IMR-90 (cell line): ENCODE data around the gene SMOC1. TPM values are rescaled to one million over a fixed set of nuclear protein-coding genes. Genes with fewer than 3 reads are reported as not detected.

ENCODE experiments used
- ATAC-seq: fragments of 200-7000 bp; cut with Tn5 transposase; 2 replicates; pipeline ENCODE4 v1.9.1; 2020; ENCODE audit warnings: low read depth, mild to moderate bottlenecking, moderate library complexity
- BruUV-seq: library from RNA; stranded (reverse); fragments of 400-500 nt; replicated peaks from 2 replicates; lab custom pipeline; 2021; lab: Mats Ljungman, UMichigan
- CTCF ChIA-PET: fragments of 300-600 bp; formaldehyde crosslinking; extraction: SDS; loops from one replicate; lab custom pipeline; 2021; ENCODE audit warnings: antibody characterized with exemption; lab: Yijun Ruan, JAX
- POLR2A ChIA-PET: fragments of 300-600 bp; sonication (Branson Sonifier 250); formaldehyde crosslinking; loops from one replicate; lab custom pipeline; 2022; ENCODE audit warnings: antibody characterized with exemption; ENCODE audit not compliant: unreplicated experiment; lab: Charles Lee
- DNase-seq: peaks from one replicate; pipeline ENCODE4 v3.0.0; 2013
- H2AFZ ChIP-seq: replicated peaks from 2 replicates; pipeline ENCODE3; 2013; ENCODE audit warnings: low read length, mild to moderate bottlenecking; ENCODE audit not compliant: poor library complexity
- H2AK5ac ChIP-seq: 2 replicates; pipeline ENCODE4 v1.6.1; 2013; ENCODE audit warnings: low read depth, low read length, inconsistent platforms
- H2AK9ac ChIP-seq: replicated peaks from 2 replicates; pipeline ENCODE3; 2013; ENCODE audit warnings: mild to moderate bottlenecking, low read depth, low read length, moderate library complexity; ENCODE audit not compliant: poor library complexity
- H2BK120ac ChIP-seq: 2 replicates; pipeline ENCODE4 v1.6.1; 2013; ENCODE audit warnings: low read depth, low read length, inconsistent platforms
- H2BK15ac ChIP-seq: 3 replicates; pipeline ENCODE4 v1.6.1; 2013; ENCODE audit warnings: low read depth, low read length, inconsistent platforms
- H2BK20ac ChIP-seq: 2 replicates; pipeline ENCODE4 v1.6.1; 2013; ENCODE audit warnings: low read depth, mild to moderate bottlenecking, inconsistent platforms, low read length, moderate library complexity
- H2BK5ac ChIP-seq: 2 replicates; pipeline ENCODE4 v1.6.1; 2013; ENCODE audit warnings: mild to moderate bottlenecking, low read depth, low read length, inconsistent platforms; ENCODE audit not compliant: poor library complexity, severe bottlenecking
- H3K14ac ChIP-seq: replicated peaks from 2 replicates; pipeline ENCODE4 v1.6.1; 2013; ENCODE audit warnings: low read depth, low read length, inconsistent platforms
- H3K18ac ChIP-seq: 2 replicates; pipeline ENCODE4 v1.6.1; 2013; ENCODE audit warnings: low read depth, low read length, control low read depth
- H3K23ac ChIP-seq: 2 replicates; pipeline ENCODE4 v1.6.1; 2013; ENCODE audit warnings: low read depth, low read length, inconsistent platforms
- H3K27ac ChIP-seq: 2 replicates; pipeline ENCODE4 v1.5.1; 2013; ENCODE audit warnings: mild to moderate bottlenecking, control low read depth, low read length; ENCODE audit not compliant: insufficient read depth
- H3K27me3 ChIP-seq: 2 replicates; pipeline ENCODE4 v1.6.1; 2013; ENCODE audit warnings: low read length; ENCODE audit not compliant: control insufficient read depth, insufficient read depth
- H3K36me3 ChIP-seq: 2 replicates; pipeline ENCODE4 v1.6.1; 2013; ENCODE audit warnings: low read length, mixed read lengths; ENCODE audit not compliant: control insufficient read depth, insufficient read depth
- H3K4ac ChIP-seq: 2 replicates; pipeline ENCODE4 v1.6.1; 2013; ENCODE audit warnings: low read depth, low read length, inconsistent platforms
- H3K4me1 ChIP-seq: 2 replicates; pipeline ENCODE4 v1.6.1; 2013; ENCODE audit warnings: low read length, mixed read lengths; ENCODE audit not compliant: control insufficient read depth, insufficient read depth
- H3K4me2 ChIP-seq: 2 replicates; pipeline ENCODE4 v1.6.1; 2013; ENCODE audit warnings: low read depth, mild to moderate bottlenecking, control low read depth, low read length, moderate library complexity
- H3K4me3 ChIP-seq: 2 replicates; pipeline ENCODE4 v1.5.1; 2013; ENCODE audit warnings: low read depth, mild to moderate bottlenecking, control low read depth, low read length, moderate library complexity; ENCODE audit not compliant: insufficient read depth
- H3K56ac ChIP-seq: 2 replicates; pipeline ENCODE4 v1.6.1; 2013; ENCODE audit warnings: low read length, inconsistent platforms; ENCODE audit not compliant: insufficient read depth; ENCODE audit errors: extremely low read depth
- H3K79me1 ChIP-seq, 2 experiments: 2 replicates each; pipeline ENCODE4 v1.6.1; 2013; ENCODE audit warnings: low read length in 2 of 2, inconsistent platforms in 1 of 2, low read depth in 1 of 2
- H3K9ac ChIP-seq: 2 replicates; pipeline ENCODE4 v1.6.1; 2013; ENCODE audit warnings: low read depth, low read length, control low read depth
- H3K9me1 ChIP-seq: 2 replicates; pipeline ENCODE4 v1.6.1; 2013; ENCODE audit warnings: low read length, inconsistent platforms; ENCODE audit not compliant: insufficient read depth
- H3K9me3 ChIP-seq: 2 replicates; pipeline ENCODE4 v1.6.1; 2013; ENCODE audit warnings: low read length; ENCODE audit not compliant: control insufficient read depth, insufficient read depth
- H4K20me1 ChIP-seq: 2 replicates; pipeline ENCODE4 v1.6.1; 2013; ENCODE audit warnings: low read length, inconsistent platforms; ENCODE audit not compliant: insufficient read depth
- H4K5ac ChIP-seq: 2 replicates; pipeline ENCODE4 v1.6.1; 2013; ENCODE audit warnings: mild to moderate bottlenecking, low read depth, low read length, control low read depth
- H4K8ac ChIP-seq, 2 experiments: 2 replicates each; pipeline ENCODE4 v1.6.1; 2013; ENCODE audit warnings: low read depth in 2 of 2, low read length in 2 of 2, control low read depth in 1 of 2, inconsistent platforms in 1 of 2
- H4K91ac ChIP-seq: 2 replicates; pipeline ENCODE4 v1.6.1; 2013; ENCODE audit warnings: low read depth, low read length, inconsistent platforms; ENCODE audit not compliant: insufficient read depth
- BHLHE40 ChIP-seq: fragments of 150-350 bp; IDR thresholded peaks from 2 replicates; pipeline ENCODE4 v1.6.1; 2016; ENCODE audit warnings: mild to moderate bottlenecking, low read depth, low read length
- CEBPB ChIP-seq: IDR thresholded peaks from 2 replicates; pipeline ENCODE4 v1.6.1; 2012; ENCODE audit warnings: low read depth, low read length, improper control_type of control experiment
- CHD1 ChIP-seq: IDR thresholded peaks from 2 replicates; pipeline ENCODE4 v1.6.1; 2012; ENCODE audit warnings: low read depth, low read length, improper control_type of control experiment
- FOS ChIP-seq: fragments of 150-350 bp; IDR thresholded peaks from 2 replicates; pipeline ENCODE4 v1.6.1; 2016; ENCODE audit warnings: low read depth, low read length
- NFE2L2 ChIP-seq: fragments of 150-350 bp; IDR thresholded peaks from 2 replicates; pipeline ENCODE4 v1.6.1; 2016; ENCODE audit warnings: low read depth, mild to moderate bottlenecking, low read length
- POLR2A ChIP-seq: IDR thresholded peaks from 2 replicates; pipeline ENCODE4 v1.6.1; 2012; ENCODE audit warnings: mild to moderate bottlenecking, low read depth, low read length
- RCOR1 ChIP-seq: IDR thresholded peaks from 2 replicates; pipeline ENCODE4 v1.6.1; 2012; ENCODE audit warnings: mild to moderate bottlenecking, low read length, improper control_type of control experiment; ENCODE audit not compliant: insufficient replicate concordance
- RFX5 ChIP-seq: IDR thresholded peaks from 2 replicates; pipeline ENCODE4 v1.8.0; 2012; ENCODE audit warnings: low read depth, mild to moderate bottlenecking, low read length, moderate library complexity
- SMC3 ChIP-seq: fragments of 150-350 bp; IDR thresholded peaks from 2 replicates; pipeline ENCODE4 v1.6.1; 2016; ENCODE audit warnings: low read depth, mild to moderate bottlenecking, antibody characterized with exemption, low read length, moderate library complexity
- WGBS, 2 experiments: methylation state at CpG; one replicate each; pipeline versions ENCODE4 v1.1.5 to v1.1.7; 2013; ENCODE audit warnings: missing lambda C conversion rate in 2 of 2; ENCODE audit not compliant: insufficient read length in 1 of 2; ENCODE audit errors: extremely low coverage in 2 of 2; 5-methylcytosine and 5-hydroxymethylcytosine counted together
- dilution Hi-C: fragments of 300-500 bp; cut with HindIII; formaldehyde crosslinking; loops from one replicate; pipeline ENCODE4 v1.14.3; 2018; ENCODE audit warnings: low sequenced_read_pairs; ENCODE audit not compliant: unreplicated experiment
- in situ Hi-C: fragments of 300-500 bp; cut with MboI; formaldehyde crosslinking; loops from 3 replicates; pipeline ENCODE4 v1.14.3; 2019; ENCODE audit warnings: low sequenced_read_pairs, inconsistent platforms, mixed read lengths
- intact Hi-C: fragments of 100-400 bp; cut with micrococcal nuclease; formaldehyde crosslinking; loops from 2 replicates; pipeline ENCODE4 v1.10.0; 2022
- polyA plus RNA-seq, 3 experiments: library from polyadenylated mRNA; depleted of rRNA; stranded (reverse); fragments of >200 nt; gene quantifications; 2 replicates each; pipeline ENCODE4 v1.2.3, GENCODE V29; 2012; ENCODE audit warnings: low replicate concordance in 1 of 3
- total RNA-seq: library from RNA; depleted of rRNA; stranded (reverse); fragments of >200 nt; gene quantifications from 2 replicates; pipeline ENCODE4 v1.2.3, GENCODE V29; 2012
- TF ChIP-seq, protein P1 (sequence below): fragments of 150-350 bp; IDR thresholded peaks from 2 replicates; pipeline ENCODE4 v1.6.1; 2016; ENCODE audit warnings: low read depth, mild to moderate bottlenecking, low read length, moderate library complexity, borderline replicate concordance
- TF ChIP-seq, protein P2 (sequence below): fragments of 150-350 bp; IDR thresholded peaks from 2 replicates; pipeline ENCODE4 v1.6.1; 2017; ENCODE audit warnings: mild to moderate bottlenecking, antibody characterized with exemption, low read length, low read depth
- TF ChIP-seq, protein P3 (sequence below): conservative IDR thresholded peaks from 2 replicates; pipeline ENCODE4 v1.5.1; 2012; ENCODE audit warnings: mild to moderate bottlenecking, low read depth, low read length, improper control_type of control experiment

Gene SMOC1
- total and polyA plus RNA-seq, 2 of the 4 experiments (the other 2 are of a cell fraction) = 0.90 to 4.1 TPM

DNA sequence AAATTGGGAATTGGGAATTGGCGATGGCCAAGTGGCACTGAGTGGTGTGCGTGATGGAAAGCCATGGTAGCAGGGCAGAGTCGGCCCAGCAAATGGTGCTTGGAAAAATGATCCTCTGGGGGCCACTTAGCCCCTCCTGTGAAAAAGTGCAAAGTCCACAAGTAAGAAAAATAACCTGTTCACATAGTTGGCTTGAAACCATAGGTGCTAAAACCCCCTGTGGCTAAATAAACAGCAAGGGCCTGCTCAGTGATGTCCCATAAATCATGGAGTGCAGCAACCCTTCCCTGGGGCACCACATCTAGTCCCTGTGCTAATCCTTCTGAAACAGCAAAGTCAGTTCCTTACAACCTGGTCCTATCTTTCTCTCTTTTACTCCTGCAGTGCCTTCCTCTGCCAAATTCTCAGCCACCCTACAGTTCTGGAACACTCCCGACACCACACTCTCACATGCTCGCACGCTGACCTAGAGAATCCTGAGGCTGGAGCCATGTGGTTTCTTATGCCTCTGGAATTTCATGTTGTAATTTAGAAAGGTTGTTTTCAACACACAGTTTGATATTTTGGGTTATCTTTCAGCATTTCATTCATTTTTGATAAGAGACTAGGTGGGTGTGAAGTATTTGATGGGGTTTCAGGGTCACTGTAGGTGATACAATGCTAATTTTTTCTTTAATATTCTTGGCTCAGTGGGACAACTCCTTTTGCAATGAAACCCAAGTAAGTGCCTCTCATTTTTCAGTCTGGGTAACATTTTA, 123.6 kb downstream of the SMOC1 start (continued):
- no peak for TF ChIP-seq BHLHE40

DNA sequence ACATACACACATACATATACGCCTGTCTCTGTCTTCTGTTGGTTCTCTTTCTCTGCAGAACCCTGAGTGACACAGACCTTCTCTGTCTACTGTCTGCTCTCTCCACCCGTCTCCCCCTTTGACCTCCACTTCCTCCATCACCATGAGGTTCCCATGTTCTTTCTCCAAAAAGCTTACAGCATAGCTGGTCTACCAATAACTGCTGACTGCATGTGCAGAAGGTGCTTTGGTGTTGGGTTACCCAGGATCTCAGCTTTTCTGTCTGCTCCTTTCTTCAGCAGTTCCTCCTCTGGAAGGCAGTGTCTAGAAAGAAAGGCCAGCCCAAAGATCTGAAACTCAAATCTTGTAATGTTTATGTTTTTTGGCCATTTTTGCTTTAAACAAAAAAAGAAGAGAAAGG, 125.6 kb downstream of the SMOC1 start:
- peaks cover 17% of the 10 kb centered on the region for H3K4me1 ChIP-seq
- TF ChIP-seq CEBPB (no peak), RFX5 (no peak), RCOR1 (no peak), FOS (no peak), CHD1 (no peak), BHLHE40 (no peak), POLR2A (no peak), SMC3 (no peak), NFE2L2 (no peak)
- TF ChIP-seq, protein P1, sequence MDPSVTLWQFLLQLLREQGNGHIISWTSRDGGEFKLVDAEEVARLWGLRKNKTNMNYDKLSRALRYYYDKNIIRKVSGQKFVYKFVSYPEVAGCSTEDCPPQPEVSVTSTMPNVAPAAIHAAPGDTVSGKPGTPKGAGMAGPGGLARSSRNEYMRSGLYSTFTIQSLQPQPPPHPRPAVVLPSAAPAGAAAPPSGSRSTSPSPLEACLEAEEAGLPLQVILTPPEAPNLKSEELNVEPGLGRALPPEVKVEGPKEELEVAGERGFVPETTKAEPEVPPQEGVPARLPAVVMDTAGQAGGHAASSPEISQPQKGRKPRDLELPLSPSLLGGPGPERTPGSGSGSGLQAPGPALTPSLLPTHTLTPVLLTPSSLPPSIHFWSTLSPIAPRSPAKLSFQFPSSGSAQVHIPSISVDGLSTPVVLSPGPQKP = no peak
- TF ChIP-seq, protein P2, sequence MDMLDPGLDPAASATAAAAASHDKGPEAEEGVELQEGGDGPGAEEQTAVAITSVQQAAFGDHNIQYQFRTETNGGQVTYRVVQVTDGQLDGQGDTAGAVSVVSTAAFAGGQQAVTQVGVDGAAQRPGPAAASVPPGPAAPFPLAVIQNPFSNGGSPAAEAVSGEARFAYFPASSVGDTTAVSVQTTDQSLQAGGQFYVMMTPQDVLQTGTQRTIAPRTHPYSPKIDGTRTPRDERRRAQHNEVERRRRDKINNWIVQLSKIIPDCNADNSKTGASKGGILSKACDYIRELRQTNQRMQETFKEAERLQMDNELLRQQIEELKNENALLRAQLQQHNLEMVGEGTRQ = no peak
- TF ChIP-seq, protein P3, sequence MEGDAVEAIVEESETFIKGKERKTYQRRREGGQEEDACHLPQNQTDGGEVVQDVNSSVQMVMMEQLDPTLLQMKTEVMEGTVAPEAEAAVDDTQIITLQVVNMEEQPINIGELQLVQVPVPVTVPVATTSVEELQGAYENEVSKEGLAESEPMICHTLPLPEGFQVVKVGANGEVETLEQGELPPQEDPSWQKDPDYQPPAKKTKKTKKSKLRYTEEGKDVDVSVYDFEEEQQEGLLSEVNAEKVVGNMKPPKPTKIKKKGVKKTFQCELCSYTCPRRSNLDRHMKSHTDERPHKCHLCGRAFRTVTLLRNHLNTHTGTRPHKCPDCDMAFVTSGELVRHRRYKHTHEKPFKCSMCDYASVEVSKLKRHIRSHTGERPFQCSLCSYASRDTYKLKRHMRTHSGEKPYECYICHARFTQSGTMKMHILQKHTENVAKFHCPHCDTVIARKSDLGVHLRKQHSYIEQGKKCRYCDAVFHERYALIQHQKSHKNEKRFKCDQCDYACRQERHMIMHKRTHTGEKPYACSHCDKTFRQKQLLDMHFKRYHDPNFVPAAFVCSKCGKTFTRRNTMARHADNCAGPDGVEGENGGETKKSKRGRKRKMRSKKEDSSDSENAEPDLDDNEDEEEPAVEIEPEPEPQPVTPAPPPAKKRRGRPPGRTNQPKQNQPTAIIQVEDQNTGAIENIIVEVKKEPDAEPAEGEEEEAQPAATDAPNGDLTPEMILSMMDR = no peak

More for the DNA sequence above, 125.6 kb downstream of the SMOC1 start:
- no peaks in the 10 kb centered on the region for H4K20me1 ChIP-seq
- no peak overlapping the region for H3K23ac ChIP-seq
- no peak overlapping the region for H2AFZ ChIP-seq
- no peak overlapping the region for H2BK15ac ChIP-seq
- peak overlapping the region; percentile 78; the same call in 1 of the 2 replicates for H4K5ac ChIP-seq
- peak overlapping the region; percentile 5; the same call in 1 of the 2 replicates for H3K18ac ChIP-seq
- H2AK5ac ChIP-seq = no peak overlapping the region
- DNase-seq (peak; percentile 44), ATAC-seq (peak; percentile 27)
- POLR2A ChIA-PET = no interaction called here
- no peak overlapping the region; the same call in 1 of the 2 replicates for H4K91ac ChIP-seq
- H3K4me2 ChIP-seq = no peak overlapping the region
- H3K79me1 ChIP-seq = no peaks in the 10 kb centered on the region
- peaks cover 7% of the 10 kb centered on the region for H3K9me1 ChIP-seq
- CTCF ChIA-PET = no interaction called here
- H3K27me3 ChIP-seq = no peaks in the 10 kb centered on the region
- no peak overlapping the region for H3K56ac ChIP-seq
- H2BK20ac ChIP-seq = no peak overlapping the region
- no CpG with 5 or more reads among the region's 2 CpGs for WGBS, 2 experiments
- H2BK5ac ChIP-seq = no peak overlapping the region
- H3K9me3 ChIP-seq = no peaks in the 10 kb centered on the region
- H3K36me3 ChIP-seq = no peaks in the 10 kb centered on the region; the same call in 1 of the 2 replicates
- H3K14ac ChIP-seq = 0 out of 2 replicates have a peak overlapping the region, but pooled peaks have one; percentile 14
- BruUV-seq = no TSS peak
- no peak overlapping the region for H3K4me3 ChIP-seq
- peak overlapping the region; percentile 26; the same call in 1 of the 2 replicates for H3K27ac ChIP-seq
- in situ Hi-C loops = loop anchor here (25.0 kb wide), 1 partner anchor 417 kb away; no protein-coding TSS in a partner anchor
- no peak overlapping the region; the same call in 1 of the 2 replicates for H2BK120ac ChIP-seq
- no peak overlapping the region for H4K8ac ChIP-seq
- dilution Hi-C loops = no loop called here
- H3K4ac ChIP-seq = no peak overlapping the region
- intact Hi-C loops = no loop called here
- no peak overlapping the region for H2AK9ac ChIP-seq
- no peak overlapping the region for H3K9ac ChIP-seq
